Neural progenitor cell (in vitro differentiated cells): ENCODE results near the gene RPA1.

Experiments used
- CTCF ChIP-seq: fragments of 200-600 bp; sonication (generic); IDR thresholded peaks from 2 replicates; pipeline ENCODE4 v1.5.1; 2017; ENCODE audit warnings: antibody characterized with exemption, mild to moderate bottlenecking
- EZH2 ChIP-seq: fragments of 200-600 bp; sonication (generic); IDR thresholded peaks from 2 replicates; pipeline ENCODE4 v1.6.1; 2017; ENCODE audit warnings: antibody characterized with exemption, mild to moderate bottlenecking, moderate library complexity

GRCh38 chr17:1930337-1930645 is 100.5 kb downstream of the RPA1 start:
- no peak for TF ChIP-seq CTCF
- TF ChIP-seq EZH2: no peak
